HG02623 (cell line): ENCODE measurements around the gene DYNC1I1.

ENCODE experiments used
- ATAC-seq: cut with Tn5 transposase; IDR thresholded peaks from one replicate; pipeline ENCODE4 v1.9.1; 2021; ENCODE audit warnings: moderate library complexity; ENCODE audit not compliant: unreplicated experiment

Gene DYNC1I1

GRCh38 chr7:95957510-95957909 is 185.2 kb downstream of the DYNC1I1 start:
- ATAC-seq = no peak

- no peak for ATAC-seq
Observed at GRCh38 chr7:95960706-95961244, 188.4 kb downstream of the DYNC1I1 start.

GRCh38 chr7:95963446-95963990 is 191.2 kb downstream of the DYNC1I1 start:
- no peak for ATAC-seq

- ATAC-seq = no peak
Observed at GRCh38 chr7:95971716-95972115, 199.4 kb downstream of the DYNC1I1 start.

- ATAC-seq = no peak
Observed at GRCh38 chr7:95972523-95972922, 200.2 kb downstream of the DYNC1I1 start.

GRCh38 chr7:95974108-95974507 is 201.8 kb downstream of the DYNC1I1 start:
- no peak for ATAC-seq

GRCh38 chr7:95976369-95977060 is 204.2 kb downstream of the DYNC1I1 start:
- no peak for ATAC-seq

- ATAC-seq = no peak
Observed at GRCh38 chr7:95977994-95978393, 205.6 kb downstream of the DYNC1I1 start.

- no peak for ATAC-seq
Observed at GRCh38 chr7:95980167-95980566, 207.8 kb downstream of the DYNC1I1 start.

- no peak for ATAC-seq
Observed at GRCh38 chr7:95980706-95981105, 208.4 kb downstream of the DYNC1I1 start.

GRCh38 chr7:95986178-95986764 is 213.9 kb downstream of the DYNC1I1 start:
- no peak for ATAC-seq

- ATAC-seq = no peak
Observed at GRCh38 chr7:95989301-95989700, 216.9 kb downstream of the DYNC1I1 start.

- ATAC-seq = no peak
Observed at GRCh38 chr7:95993380-95993779, 221.0 kb downstream of the DYNC1I1 start.

GRCh38 chr7:95996174-95996573 is 223.8 kb downstream of the DYNC1I1 start:
- ATAC-seq = no peak

GRCh38 chr7:95996886-95997285 is 224.5 kb downstream of the DYNC1I1 start:
- ATAC-seq = no peak

- no peak for ATAC-seq
Observed at GRCh38 chr7:95997632-95998031, 225.3 kb downstream of the DYNC1I1 start.

- no peak for ATAC-seq
Observed at GRCh38 chr7:95999481-95999880, 227.1 kb downstream of the DYNC1I1 start.

GRCh38 chr7:96004578-96004977 is 232.2 kb downstream of the DYNC1I1 start:
- no peak for ATAC-seq

GRCh38 chr7:96005271-96005670 is 232.9 kb downstream of the DYNC1I1 start:
- no peak for ATAC-seq

- ATAC-seq = no peak
Observed at GRCh38 chr7:96009148-96009547, 236.8 kb downstream of the DYNC1I1 start.

GRCh38 chr7:96013836-96014235 is 241.5 kb downstream of the DYNC1I1 start:
- ATAC-seq = no peak

GRCh38 chr7:96014617-96015016 is 242.3 kb downstream of the DYNC1I1 start:
- no peak for ATAC-seq
